Measurements from ENCODE around the gene KAT8. TPM values are rescaled to one million over a fixed set of nuclear protein-coding genes. Genes with fewer than 3 reads are reported as not detected.
A peak's percentile ranks its signal among the peaks of the same experiment; 100 is the strongest.

The KAT8 gene
- total and polyA plus RNA-seq, 2 of the 13 experiments (the other 11 are each of a cell fraction or from before 2014, with no cell fraction given): 79.0 to 84.2 TPM

DNA sequence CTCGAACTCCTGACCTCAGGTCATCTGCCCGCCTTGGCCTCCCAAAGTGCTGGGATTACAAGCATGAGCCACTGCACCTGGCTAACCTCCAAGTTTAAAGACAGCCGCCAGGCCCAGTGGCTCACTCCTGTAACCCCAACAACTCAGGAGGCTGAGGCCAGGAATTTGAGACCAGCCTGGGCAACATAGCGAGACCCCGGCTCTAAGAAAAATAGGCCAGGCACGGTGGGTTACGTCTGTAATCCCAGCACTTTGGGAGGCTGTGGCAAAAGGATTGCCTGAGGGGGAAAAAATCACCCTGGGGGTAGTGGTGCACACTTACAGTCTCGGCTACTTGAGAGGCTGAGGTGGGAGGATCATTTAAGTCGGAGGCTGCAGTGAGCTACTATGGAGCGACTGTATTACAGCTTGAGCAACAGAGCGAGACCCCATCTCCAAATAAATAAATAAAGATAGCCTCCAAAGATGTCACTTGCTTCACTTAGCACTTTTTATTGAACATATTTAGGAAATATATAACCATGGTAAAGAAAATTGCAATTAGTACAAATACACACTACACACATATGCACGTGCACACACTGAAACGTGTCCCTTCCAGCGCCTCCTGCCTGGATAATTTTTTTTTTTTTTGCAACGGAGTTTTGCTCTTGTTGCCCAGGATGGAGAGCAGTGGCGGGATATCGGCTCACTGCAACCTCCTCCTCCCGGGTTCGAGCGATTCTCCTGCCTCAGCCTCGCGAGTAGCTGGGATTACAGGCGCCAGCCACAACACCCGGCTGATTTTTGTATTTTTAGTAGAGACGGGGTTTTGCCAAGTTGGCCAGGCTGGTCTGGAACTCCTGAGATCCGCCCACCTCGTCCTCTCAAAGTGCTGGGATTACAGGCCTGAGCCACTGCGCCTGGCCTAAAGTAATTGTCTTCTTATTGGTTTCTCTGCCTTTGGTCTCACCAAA lies 10.7 kb upstream of the KAT8 start (continued):
- TF ChIP-seq, protein P1, sequence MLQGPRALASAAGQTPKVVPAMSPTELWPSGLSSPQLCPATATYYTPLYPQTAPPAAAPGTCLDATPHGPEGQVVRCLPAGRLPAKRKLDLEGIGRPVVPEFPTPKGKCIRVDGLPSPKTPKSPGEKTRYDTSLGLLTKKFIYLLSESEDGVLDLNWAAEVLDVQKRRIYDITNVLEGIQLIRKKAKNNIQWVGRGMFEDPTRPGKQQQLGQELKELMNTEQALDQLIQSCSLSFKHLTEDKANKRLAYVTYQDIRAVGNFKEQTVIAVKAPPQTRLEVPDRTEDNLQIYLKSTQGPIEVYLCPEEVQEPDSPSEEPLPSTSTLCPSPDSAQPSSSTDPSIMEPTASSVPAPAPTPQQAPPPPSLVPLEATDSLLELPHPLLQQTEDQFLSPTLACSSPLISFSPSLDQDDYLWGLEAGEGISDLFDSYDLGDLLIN (CRISPR knock-in tag; IDR thresholded peaks at IDR 0.05; ENCODE audit: borderline replicate concordance): no peak
- TF ChIP-seq, protein P2, sequence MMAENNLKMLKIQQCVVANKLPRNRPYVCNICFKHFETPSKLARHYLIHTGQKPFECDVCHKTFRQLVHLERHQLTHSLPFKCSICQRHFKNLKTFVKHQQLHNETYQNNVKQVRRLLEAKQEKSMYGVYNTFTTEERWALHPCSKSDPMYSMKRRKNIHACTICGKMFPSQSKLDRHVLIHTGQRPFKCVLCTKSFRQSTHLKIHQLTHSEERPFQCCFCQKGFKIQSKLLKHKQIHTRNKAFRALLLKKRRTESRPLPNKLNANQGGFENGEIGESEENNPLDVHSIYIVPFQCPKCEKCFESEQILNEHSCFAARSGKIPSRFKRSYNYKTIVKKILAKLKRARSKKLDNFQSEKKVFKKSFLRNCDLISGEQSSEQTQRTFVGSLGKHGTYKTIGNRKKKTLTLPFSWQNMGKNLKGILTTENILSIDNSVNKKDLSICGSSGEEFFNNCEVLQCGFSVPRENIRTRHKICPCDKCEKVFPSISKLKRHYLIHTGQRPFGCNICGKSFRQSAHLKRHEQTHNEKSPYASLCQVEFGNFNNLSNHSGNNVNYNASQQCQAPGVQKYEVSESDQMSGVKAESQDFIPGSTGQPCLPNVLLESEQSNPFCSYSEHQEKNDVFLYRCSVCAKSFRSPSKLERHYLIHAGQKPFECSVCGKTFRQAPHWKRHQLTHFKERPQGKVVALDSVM (CRISPR knock-in tag; IDR thresholded peaks at IDR 0.05): peak; percentile 95
- no peak; the same call in 1 of the 2 replicates for TF ChIP-seq GLI4 (CRISPR knock-in tag; IDR thresholded peaks at IDR 0.05; ENCODE audit: borderline replicate concordance)
- TF ChIP-seq KMT2A (CRISPR knock-in tag; IDR thresholded peaks at IDR 0.05): no peak
- no peak for TF ChIP-seq ZNF138 (CRISPR knock-in tag; IDR thresholded peaks at IDR 0.05; ENCODE audit: low read depth)
- no peak for TF ChIP-seq JUN (CRISPR knock-in tag; IDR thresholded peaks at IDR 0.05)
- no peak for TF ChIP-seq ZNF768 (CRISPR knock-in tag; IDR thresholded peaks at IDR 0.05)

DNA sequence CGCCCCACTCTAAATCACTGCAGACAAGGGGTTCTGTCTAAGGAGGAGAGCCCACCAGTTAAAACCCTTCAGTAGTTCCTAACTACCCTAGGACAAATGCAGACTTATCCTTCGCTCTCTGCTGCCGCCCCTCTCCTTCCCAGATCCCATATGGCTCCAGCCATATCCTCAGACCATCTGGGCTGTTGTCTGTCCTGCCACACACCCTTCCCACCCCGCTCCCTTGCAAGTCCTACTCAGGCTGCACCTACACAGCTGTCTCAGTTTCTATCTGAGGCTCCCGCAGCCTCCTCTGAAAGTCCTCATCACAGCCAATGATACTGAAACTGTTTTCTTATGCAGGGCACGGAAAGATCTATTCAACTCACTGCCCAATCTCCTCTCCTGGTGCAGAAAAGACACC lies 10.0 kb upstream of the KAT8 start:
- ATAC-seq: peak; percentile 19
- WGBS (ENCODE audit: low lambda C conversion rate): 46% methylated on average over 6 of the region's 6 CpGs
- no peak for TF ChIP-seq HNF4G (IDR thresholded peaks at IDR 0.05; ENCODE audit: borderline replicate concordance, low read depth, low read length)
- TF ChIP-seq HNF4G (CRISPR knock-in tag; IDR thresholded peaks at IDR 0.05; ENCODE audit: borderline replicate concordance, low read depth): no peak
- TF ChIP-seq ZNF460 (CRISPR knock-in tag; IDR thresholded peaks at IDR 0.05; ENCODE audit: borderline replicate concordance): no peak
- no peak for TF ChIP-seq ZNF780A (CRISPR knock-in tag; IDR thresholded peaks at IDR 0.05)
- TF ChIP-seq, protein P3, sequence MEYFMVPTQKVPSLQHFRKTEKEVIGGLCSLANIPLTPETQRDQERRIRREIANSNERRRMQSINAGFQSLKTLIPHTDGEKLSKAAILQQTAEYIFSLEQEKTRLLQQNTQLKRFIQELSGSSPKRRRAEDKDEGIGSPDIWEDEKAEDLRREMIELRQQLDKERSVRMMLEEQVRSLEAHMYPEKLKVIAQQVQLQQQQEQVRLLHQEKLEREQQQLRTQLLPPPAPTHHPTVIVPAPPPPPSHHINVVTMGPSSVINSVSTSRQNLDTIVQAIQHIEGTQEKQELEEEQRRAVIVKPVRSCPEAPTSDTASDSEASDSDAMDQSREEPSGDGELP (IDR thresholded peaks at IDR 0.05; ENCODE audit: borderline replicate concordance, low read depth): 0 out of 2 replicates have a peak, but pooled peaks have one; percentile 12
- TF ChIP-seq POLR2A (IDR thresholded peaks at IDR 0.05; ENCODE audit: insufficient read depth in 1 of 2, low read depth in 2 of 2, low read length in 2 of 2): peak in 1 of 2 experiments; percentile 39; a peak in 1 of 4 replicates
- no peak for TF ChIP-seq SRSF4 (IDR thresholded peaks at IDR 0.05; ENCODE audit: low read depth, low read length, poor library complexity, severe bottlenecking)

More for the DNA sequence above, 10.0 kb upstream of the KAT8 start:
- intact Hi-C loops (cut with micrococcal nuclease; ENCODE audit: unreplicated experiment): loop anchor here (5.0 kb wide), 1 partner anchor 50 kb away; no protein-coding TSS in a partner anchor
- Histone ChIP-seq H3K27ac (ENCODE audit: extremely low read length, insufficient read depth, low read length) (peak overlapping the region; percentile 41), H3K79me2 (ENCODE audit: insufficient read depth, low read length) (peaks cover 12% of the 10 kb centered on the region), H2AFZ (ENCODE audit: low read length) (peak overlapping the region; percentile 24), H4K20me1 (ENCODE audit: insufficient read depth, low read length) (no peaks in the 10 kb centered on the region), H3K4me3 (replicated peaks in 1 of 3; ENCODE audit: insufficient read depth in 1 of 3, low read depth in 2 of 3, low read length in 3 of 3) (peak overlapping the region; percentile 87 to 100 (median 94)), H3K9ac (ENCODE audit: insufficient read depth, low read depth, low read length) (peak overlapping the region; percentile 90), H3K27me3 (ENCODE audit: control insufficient read depth in 1 of 2, insufficient read depth in 2 of 2, low read length in 2 of 2) (no peaks in the 10 kb centered on the region), H3K4me2 (ENCODE audit: low read depth, low read length) (peak overlapping the region; percentile 94), H3K36me3 (replicated peaks in 1 of 2; ENCODE audit: control insufficient read depth in 1 of 2, insufficient read depth in 2 of 2, low read length in 2 of 2) (peaks cover 18 to 30% of the 10 kb centered on the region in 2 experiments), H3K9me3 (ENCODE audit: low read length) (no peaks in the 10 kb centered on the region), H3K4me1 (ENCODE audit: insufficient read depth, low read length) (peaks cover 35% of the 10 kb centered on the region)
- CTCF ChIA-PET (ENCODE audit: low intra/inter-chr PET ratio, low total read pairs): no interaction called here
- POLR2A ChIA-PET: interaction anchor here (1.3 to 3.7 kb wide), 2 partner anchors 10 to 35 kb away, joined by 4 to 17 read pairs; partner anchors contain the start of gene KAT8
- in situ Hi-C loops (cut with HindIII; ENCODE audit: extremely low pct_ligation_motif_present, low pct_unique_long_range_greater_than_20kb): no loop called here
- DNase-seq (ENCODE audit: low spot score) (no peak), FAIRE-seq (no peak)
- no TSS peak for BruUV-seq (replicated peaks)

Data from HepG2 (cell line).